GM18951 (cell line): ENCODE data around the gene RAPGEF2.

Experiments
- POLR2A ChIP-seq: IDR thresholded peaks from 4 replicates; pipeline ENCODE4 v1.6.1; 2011; ENCODE audit warnings: mild to moderate bottlenecking; ENCODE audit not compliant: insufficient read length, insufficient read depth; ENCODE audit errors: extremely low read depth
- in situ Hi-C: fragments of 300-500 bp; cut with MboI; formaldehyde crosslinking; loops from one replicate; pipeline ENCODE4 v1.12.0; 2022; ENCODE audit warnings: low sequenced_read_pairs, mixed read lengths, inconsistent platforms; ENCODE audit not compliant: unreplicated experiment

Gene RAPGEF2

DNA sequence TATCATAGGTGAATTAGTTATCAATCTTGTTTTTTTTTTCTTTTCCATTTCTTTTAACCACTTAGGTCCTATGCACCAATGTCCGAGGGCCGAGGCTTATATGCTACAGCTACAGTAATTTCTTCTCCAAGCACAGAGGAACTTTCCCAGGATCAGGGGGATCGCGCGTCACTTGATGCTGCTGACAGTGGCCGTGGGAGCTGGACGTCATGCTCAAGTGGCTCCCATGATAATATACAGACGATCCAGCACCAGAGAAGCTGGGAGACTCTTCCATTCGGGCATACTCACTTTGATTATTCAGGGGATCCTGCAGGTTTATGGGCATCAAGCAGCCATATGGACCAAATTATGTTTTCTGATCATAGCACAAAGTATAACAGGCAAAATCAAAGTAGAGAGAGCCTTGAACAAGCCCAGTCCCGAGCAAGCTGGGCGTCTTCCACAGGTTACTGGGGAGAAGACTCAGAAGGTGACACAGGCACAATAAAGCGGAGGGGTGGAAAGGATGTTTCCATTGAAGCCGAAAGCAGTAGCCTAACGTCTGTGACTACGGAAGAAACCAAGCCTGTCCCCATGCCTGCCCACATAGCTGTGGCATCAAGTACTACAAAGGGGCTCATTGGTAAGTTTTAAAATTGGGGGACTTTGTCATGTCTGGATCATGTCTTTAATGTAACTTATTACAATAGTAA lies 250.7 kb downstream of the RAPGEF2 start:
- in situ Hi-C loops = no loop called here
- no peak for TF ChIP-seq POLR2A

DNA sequence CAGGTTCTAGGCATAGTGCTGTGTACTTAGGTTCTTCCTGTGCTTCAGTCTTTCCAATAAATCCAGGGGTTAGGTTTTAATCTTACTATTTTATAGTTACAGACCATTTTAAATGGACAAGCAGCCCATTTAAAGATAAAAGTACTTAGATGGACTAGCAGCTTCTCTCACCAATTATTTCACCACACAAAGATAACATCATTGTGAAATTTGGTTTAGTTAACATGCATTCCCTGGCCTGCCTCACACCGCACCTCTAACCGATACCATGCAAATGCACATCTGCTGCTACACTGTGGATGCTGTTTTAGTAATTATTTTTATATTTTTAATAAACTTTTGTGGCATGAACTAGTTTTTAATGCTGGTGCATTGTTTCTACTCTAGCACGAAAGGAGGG lies 252.6 kb downstream of the RAPGEF2 start:
- in situ Hi-C loops = no loop called here
- no peak for TF ChIP-seq POLR2A

DNA sequence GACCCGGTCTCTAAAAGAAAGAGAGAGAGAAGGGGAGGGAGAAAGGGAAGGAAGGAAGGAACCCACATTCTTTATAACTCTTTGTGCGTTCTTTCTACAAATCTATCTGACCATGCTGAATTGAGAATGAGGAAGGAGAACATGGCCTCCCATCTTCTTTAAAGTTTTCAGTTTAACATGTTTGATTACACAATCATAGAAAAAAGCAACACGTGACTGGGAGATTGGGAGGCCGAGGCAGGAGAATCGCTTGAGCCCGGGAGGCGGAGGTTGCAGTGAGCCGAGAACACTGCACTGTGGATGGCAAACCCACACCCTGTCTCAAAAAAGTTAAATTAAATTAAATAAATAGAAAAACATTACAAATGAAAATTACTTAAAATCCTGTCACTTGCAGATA lies 254.5 kb downstream of the RAPGEF2 start:
- in situ Hi-C loops = no loop called here
- no peak for TF ChIP-seq POLR2A

DNA sequence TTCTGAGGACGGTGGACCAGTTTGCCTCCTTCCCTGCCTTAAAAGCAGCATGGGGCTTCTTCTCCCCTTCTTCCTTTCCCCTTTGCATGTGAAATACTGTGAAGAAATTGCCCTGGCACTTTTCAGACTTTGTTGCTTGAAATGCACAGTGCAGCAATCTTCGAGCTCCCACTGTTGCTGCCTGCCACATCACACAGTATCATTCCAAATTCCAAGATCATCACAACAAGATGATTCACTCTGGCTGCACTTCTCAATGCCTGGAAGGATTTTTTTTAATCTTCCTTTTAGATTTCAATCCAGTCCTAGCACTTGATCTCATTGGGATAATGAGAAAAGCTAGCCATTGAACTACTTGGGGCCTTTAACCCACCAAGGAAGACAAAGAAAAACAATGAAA lies 255.3 kb downstream of the RAPGEF2 start:
- TF ChIP-seq POLR2A = no peak
- in situ Hi-C loops = no loop called here

DNA sequence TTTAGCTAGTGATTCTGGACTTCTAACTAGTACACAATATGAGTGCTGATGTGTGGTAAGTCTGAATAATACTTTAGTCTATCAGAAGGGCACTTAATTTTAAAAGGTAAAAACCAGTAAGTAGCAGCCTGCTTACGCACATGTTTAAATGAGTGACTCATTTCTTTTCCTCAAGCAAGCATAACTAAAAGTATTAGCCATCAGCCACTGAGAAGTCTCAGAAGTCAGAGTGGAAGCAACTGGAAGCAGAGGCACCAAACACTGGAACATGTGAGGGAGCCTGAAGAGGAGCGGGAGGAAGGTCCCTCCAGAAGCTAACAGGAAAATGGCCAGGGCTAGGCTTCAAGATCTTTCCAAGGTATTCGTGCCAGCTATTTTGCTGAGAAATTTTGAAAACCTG lies 257.7 kb downstream of the RAPGEF2 start:
- TF ChIP-seq POLR2A = no peak
- in situ Hi-C loops = no loop called here

DNA sequence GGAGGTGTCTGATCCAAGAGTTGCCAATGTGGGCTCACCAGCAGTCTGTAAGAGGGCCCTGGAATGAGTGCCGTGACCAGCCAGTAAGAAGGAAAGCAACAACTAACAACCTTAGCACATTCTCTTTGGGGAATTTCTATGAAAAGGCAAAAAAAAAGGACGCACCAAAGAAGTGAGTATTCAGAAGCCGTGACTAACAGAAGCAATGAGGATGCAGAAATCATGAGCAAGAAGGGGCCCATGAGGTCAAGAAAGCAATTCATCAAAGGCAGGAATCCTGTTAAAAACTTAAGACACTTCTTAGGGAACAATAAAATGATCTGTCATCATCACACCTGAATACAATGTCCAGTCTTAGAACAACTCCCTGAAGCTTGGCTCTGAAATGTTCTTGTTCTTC lies 260.5 kb downstream of the RAPGEF2 start:
- in situ Hi-C loops = no loop called here
- TF ChIP-seq POLR2A = no peak

DNA sequence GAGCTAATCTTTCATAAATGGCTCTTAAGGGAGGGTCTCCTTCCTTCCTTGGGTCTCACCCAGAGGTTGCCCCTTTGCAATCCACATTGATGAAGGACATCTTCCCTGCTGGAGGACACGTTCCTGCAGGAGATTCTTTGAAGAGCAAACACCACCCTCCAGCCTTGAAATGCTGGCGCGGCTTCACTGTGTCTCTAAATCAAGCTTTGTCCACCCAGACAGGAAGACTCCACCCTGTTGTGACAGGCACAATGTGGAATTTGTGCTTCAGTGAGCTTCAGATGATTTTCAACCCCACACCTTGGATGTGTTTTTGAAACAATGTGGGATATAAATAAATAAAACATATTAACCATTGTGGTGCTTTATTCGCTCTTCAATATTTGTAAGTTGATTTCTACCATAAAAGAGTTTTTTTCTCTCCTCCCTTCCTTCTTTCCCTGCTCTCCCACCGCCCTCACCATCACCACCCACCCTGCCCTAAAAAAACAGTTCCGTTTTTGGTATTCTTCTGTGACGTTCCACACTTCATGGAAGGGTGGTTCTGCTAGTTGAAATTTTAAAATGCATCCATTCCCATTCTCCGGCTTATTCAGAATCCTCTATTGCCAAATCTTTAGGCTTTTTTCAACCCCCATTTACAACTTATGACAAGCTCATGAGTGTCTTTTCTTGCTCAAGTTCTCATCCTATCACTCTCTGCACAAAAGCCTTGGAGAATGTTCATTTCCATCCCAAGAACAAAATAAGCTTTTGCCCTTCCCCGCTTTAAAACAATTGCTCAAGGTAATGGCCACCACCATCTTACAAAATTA lies 264.3 kb downstream of the RAPGEF2 start:
- in situ Hi-C loops = no loop called here

DNA sequence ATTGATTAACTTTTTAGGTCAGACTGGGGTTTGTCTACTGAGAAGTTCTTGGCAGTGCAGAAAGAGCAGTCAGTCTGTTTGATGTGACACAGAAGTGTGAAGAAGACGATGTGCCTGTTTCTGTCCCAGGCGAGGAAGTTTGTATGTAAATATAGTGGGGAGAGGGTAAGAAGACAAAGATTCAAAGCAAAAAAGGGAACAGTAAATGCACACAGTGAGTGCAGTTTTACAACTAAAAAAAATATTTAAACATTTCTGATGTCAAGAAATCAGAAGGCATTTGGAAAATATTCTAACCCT lies 264.9 kb downstream of the RAPGEF2 start:
- in situ Hi-C loops = no loop called here
- TF ChIP-seq POLR2A = no peak

More for the DNA sequence above, 264.3 kb downstream of the RAPGEF2 start:
- TF ChIP-seq POLR2A = no peak

DNA sequence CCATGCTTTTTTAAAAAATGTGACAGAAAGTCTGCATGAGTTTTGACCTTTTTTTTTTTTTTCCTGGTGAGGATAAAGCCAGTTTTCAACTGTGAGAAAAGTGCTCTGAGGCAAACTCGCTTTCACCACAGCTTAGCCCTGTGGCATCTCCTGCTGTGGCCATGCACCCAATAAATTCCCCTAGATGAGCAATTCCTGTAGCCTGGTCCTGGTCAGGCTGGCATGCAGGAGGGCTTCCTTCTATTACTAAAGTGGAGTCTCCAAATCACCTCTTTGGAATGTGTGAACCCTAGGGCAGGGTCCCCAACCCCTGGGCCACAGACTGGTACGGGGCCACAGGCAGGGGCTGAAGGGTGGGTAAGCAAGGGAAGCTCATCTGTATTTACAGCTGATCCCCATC lies 265.4 kb downstream of the RAPGEF2 start:
- no peak for TF ChIP-seq POLR2A
- in situ Hi-C loops = no loop called here

DNA sequence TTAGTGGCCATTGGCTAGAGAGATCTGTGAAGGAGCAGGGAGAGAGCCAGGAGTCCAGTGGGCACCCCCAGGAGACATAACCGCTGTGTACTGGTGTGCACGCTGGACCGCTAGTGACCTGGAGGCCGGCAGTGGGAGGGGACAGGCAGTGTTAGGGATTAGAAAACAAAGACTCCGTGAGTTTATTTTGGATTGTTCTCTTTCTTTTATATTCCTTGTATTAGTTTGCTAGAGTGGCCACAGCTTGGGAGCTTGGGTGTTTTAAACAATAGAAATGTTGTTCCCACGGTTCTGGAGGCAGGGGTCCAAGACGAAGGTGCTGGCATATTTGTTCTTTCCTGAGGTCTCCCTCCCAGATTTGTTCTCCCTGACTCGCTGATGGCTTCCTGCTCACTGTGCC lies 266.4 kb downstream of the RAPGEF2 start:
- TF ChIP-seq POLR2A = no peak
- in situ Hi-C loops = no loop called here

DNA sequence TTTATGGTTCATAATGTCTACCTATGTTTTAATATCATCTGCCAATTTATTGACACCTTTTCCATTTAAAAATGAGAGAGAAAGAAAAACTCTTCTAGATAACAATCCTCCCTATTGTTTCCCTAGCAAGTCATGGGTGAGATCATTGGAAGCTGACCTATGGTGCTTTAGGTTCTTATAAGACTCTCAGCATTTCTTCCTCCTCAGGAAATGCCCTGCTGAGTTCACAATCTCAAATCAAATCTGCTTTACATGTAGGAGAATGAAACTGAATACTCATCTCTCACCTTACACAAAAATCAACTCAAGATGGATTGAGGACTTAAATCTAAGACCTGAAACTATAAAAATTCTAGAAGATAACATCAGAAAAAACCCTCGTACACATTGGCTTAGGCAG lies 267.4 kb downstream of the RAPGEF2 start:
- in situ Hi-C loops = no loop called here
- no peak for TF ChIP-seq POLR2A

DNA sequence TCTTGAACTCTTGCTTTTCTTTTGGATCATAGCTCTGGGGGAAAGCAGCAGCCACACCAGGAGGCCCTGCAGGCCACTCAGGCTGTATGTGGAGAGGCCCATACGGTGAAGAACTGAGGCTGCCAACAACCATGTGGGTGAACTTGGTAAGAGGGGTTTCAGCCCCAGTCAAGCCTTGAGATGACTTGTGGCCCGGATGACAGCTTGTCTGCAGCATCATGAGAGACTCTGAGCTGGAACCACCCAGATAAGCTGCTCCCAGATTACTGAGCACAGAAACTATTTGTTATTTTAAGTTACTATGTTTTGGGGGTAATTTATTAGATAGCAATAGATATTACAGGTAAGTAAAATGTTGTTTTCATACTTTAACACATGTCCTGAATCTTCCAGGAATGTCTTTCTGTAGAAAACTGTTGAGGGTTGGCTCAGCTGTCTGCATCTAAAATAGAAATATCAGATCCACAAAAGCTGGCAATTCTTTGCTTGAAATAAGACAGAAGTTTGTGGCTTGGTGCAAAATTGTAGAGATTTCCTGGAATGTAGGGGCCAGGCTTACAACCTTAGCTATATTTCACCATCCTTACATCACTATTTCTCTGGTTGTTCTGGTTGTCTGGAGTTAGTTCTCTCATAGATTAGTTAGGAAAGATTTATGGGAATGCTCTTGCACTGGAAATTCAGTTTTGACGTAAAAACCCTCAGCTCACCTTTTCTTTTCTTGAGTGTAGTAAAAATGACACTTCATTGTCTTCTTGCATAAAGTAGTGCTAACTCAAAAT lies 272.1 kb downstream of the RAPGEF2 start:
- in situ Hi-C loops = no loop called here
- TF ChIP-seq POLR2A = no peak

DNA sequence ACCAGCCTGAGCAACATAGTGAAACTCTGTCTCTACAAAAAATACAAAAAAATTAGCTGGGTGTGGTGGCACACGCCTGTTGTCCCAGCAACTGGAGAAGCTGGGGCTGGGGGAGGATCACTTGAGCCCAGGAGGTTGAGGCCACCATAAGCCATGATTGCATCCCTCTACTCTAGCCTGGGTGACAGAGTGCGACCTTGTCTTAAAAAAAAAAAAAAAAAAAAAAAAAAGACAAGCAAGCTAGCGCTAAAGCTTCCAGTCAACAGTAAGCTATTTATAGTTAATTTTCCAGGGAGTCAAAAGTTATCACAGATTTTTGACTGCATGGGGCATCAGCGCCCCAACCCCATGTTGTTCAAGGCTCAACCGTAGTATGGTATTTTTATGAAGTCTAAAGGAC lies 273.4 kb downstream of the RAPGEF2 start:
- no peak for TF ChIP-seq POLR2A
- in situ Hi-C loops = no loop called here
